ENCODE measurements around the gene RFXANK. TPM values are rescaled to one million over a fixed set of nuclear protein-coding genes. Genes with fewer than 3 reads are reported as not detected.

The RFXANK gene
- total RNA-seq, 2 donors from 2014 or later = 20.1 to 36.6 TPM

DNA sequence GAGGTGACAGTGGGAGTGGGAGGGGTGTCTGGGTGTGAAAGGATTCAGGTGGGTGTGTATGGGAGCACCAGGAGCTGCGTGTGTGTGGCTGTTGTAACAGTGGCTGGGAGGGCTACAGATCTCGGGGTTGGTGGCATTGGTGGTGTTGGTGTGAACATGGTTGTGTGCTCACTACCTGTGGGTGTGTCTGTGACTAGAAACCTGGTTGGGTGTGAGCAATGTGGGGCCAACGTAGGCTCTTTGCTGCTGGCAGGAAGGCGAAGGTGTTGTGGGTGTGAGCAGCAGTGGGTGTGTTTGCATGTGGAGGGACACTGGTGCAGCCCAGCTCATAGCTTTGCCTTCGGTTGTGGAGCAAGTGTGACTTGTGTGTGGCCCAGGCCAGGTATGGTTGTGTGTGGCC, 14.9 kb downstream of the RFXANK start:
- no peak for DNase-seq (ENCODE audit: low spot score)
- Histone ChIP-seq H3K27me3 (peaks cover 5 to 6% of the 10 kb centered on the region in 2 donors), H3K4me3 (no peak overlapping the region), H3K36me3 (no peaks in the 10 kb centered on the region), H3K4me1 (peaks cover 0 to 12% of the 10 kb centered on the region in 2 donors), H3K9me3 (no peaks in the 10 kb centered on the region), H3K27ac (no peak overlapping the region)
- TF ChIP-seq, protein P1, sequence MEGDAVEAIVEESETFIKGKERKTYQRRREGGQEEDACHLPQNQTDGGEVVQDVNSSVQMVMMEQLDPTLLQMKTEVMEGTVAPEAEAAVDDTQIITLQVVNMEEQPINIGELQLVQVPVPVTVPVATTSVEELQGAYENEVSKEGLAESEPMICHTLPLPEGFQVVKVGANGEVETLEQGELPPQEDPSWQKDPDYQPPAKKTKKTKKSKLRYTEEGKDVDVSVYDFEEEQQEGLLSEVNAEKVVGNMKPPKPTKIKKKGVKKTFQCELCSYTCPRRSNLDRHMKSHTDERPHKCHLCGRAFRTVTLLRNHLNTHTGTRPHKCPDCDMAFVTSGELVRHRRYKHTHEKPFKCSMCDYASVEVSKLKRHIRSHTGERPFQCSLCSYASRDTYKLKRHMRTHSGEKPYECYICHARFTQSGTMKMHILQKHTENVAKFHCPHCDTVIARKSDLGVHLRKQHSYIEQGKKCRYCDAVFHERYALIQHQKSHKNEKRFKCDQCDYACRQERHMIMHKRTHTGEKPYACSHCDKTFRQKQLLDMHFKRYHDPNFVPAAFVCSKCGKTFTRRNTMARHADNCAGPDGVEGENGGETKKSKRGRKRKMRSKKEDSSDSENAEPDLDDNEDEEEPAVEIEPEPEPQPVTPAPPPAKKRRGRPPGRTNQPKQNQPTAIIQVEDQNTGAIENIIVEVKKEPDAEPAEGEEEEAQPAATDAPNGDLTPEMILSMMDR (IDR thresholded peaks at IDR 0.05) = no peak

DNA sequence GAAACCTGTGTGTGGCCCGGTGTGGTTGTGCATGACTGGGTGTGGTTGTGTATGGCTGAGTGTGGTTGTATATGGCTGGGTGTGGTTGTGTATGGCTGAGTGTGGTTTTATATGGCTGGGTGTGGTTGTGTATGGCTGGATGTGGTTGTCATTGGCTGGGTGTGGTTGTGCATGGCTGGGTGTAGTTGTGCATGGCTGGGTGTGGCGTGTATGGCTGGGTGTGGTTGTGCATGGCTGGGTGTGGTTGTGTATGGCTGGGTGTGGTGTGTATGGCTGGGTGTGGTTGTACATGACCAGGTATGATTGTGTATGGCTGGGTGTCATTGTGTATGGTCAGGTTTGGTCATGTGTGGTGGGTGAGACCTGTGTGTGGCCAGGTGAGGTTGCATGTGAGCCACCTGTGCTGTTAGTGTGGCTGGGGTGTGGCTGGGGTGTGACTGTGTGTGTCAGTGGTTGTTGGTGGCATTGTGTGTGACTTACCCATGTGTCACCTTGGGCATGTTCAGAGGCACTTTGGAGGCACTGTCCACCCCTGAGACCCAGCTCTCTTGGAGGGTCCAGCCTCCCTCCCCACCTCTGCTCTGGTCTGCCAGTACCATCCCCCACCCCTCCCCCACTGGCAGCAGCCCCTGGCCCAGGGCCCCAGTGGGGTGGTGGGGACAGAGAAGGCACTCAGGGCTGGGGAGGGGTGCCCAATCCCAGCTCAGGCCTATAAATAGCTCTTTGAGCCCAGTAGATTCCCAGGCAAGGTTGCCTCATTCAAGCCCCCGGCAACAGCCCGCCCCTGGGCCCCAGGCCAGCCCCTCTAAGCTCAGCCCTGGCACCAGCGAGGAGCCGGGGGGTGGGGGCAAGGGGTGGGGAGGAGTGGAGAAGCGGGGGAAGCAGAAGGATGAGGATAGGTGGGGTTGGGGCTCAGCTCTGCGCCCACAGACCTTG, 15.8 kb downstream of the RFXANK start:
- TF ChIP-seq, protein P1 (IDR thresholded peaks at IDR 0.05) = no peak
- Histone ChIP-seq H3K27ac (no peak overlapping the region), H3K9me3 (no peaks in the 10 kb centered on the region), H3K27me3 (peaks cover 5 to 14% of the 10 kb centered on the region in 2 donors), H3K4me1 (peaks cover 0 to 2% of the 10 kb centered on the region in 2 donors), H3K4me3 (no peak overlapping the region), H3K36me3 (no peaks in the 10 kb centered on the region)
- no peak for DNase-seq (ENCODE audit: low spot score)

DNA sequence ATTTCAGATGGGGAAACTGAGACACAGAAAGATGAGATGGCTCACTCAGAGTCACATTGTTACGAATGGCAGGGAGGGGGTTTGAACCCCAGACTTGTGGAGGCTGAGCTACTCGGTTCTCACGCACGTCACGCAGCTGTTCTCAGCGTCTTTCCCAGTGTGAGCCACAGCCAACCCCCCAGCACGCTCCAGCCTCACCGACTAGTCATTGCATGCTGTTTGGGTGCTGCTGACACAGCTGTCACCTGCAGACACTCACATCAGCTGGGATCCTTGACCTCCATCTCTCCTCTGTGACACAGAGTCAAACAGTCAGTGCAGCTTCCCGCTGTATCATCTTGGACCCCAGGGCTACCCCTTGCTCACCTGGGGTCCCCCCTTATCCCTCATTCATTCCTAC, 17.3 kb downstream of the RFXANK start:
- Histone ChIP-seq H3K4me1 (no peaks in the 10 kb centered on the region), H3K9me3 (no peaks in the 10 kb centered on the region), H3K4me3 (no peak overlapping the region), H3K36me3 (no peaks in the 10 kb centered on the region), H3K27ac (no peak overlapping the region), H3K27me3 (peaks cover 5 to 15% of the 10 kb centered on the region in 2 donors)
- TF ChIP-seq, protein P1 (IDR thresholded peaks at IDR 0.05) = no peak
- DNase-seq (ENCODE audit: low spot score) = no peak

DNA sequence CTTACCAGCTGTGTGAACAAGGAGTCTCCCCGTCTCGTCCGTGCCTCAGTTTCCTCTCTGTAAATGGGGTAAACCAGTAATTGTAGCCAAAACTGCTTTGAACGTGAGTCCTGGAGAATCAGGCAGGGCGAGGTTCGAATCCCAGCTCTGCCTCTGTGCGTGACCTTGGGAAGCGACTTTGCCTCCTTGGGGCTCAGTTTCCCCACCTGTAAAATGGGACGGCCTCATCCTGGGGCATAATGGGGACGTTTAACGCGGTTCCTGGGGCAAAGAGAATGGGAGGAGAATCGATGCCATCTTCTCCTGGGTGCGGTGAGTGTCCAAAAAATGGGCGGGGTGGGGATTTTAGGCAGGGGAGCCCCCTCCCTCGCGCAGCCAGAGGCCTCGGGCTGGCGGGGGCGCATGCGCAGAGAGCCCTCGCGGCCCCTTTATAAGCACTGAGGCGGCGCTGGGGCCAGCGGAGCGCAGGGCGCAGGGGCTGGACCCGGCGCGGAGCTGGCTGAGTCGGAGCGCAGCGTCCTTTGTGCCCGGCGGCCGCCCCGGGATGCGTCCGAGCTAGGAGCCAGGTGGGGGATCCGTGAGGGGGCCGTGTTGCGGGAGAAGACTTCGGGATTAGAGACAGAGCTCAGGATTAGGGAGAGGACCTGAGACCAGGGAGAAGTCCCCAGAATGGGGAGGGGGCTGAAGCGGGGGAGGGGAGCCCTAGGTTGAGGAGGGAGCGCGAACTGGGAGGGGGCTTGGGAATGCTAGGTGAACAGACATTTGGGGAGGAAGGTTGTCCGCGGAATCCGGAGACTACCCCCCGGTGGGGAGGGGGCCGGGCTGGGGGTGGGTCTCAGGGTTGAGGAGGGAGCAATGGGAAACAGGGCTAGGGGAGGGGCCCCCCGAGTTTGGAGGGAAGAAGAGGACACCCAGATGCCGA, 19.7 kb downstream of the RFXANK start, which contains the start of gene NCAN:
Gene NCAN, plus strand, starts transcription at position 460 of the 922 bp plus-strand sequence. CDS start 4,996 bp downstream, outside the sequence.
- Histone ChIP-seq H3K36me3 (no peaks in the 10 kb centered on the region), H3K27me3 (peaks cover 5 to 15% of the 10 kb centered on the region in 2 donors), H3K4me1 (no peaks in the 10 kb centered on the region), H3K4me3 (no peak within 1 kb of the TSS), H3K27ac (no peak within 1 kb of the TSS), H3K9me3 (no peaks in the 10 kb centered on the region)
- DNase-seq (ENCODE audit: low spot score) = no peak
- TF ChIP-seq, protein P1 (IDR thresholded peaks at IDR 0.05) = no peak

DNA sequence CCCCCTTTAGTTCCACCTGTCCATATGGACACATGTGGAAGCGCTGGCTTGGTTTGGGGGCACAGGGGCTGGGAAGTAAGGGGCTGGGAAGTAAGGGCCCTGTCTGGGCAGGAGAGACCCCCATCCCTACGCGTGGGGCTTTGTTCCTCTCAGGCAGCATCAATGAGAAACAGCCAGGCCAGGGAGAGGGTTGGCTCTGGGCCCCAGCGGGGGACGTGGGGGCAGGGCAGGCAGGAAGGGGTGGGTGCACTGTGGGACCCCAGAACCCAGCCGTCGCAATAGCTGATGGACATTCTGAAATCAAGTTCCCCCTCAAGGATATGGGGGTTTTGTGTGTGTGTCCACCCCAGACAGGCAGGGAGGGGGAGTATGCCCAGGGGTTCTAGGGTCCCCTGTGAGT, 20.9 kb downstream of the RFXANK start:
- H3K27me3 ChIP-seq = peaks cover 5 to 15% of the 10 kb centered on the region in 2 donors
- no peak overlapping the region for H3K27ac ChIP-seq
- no peaks in the 10 kb centered on the region for H3K4me1 ChIP-seq
- TF ChIP-seq, protein P1 (IDR thresholded peaks at IDR 0.05) = no peak
- no peak for DNase-seq (ENCODE audit: low spot score)
- no peaks in the 10 kb centered on the region for H3K36me3 ChIP-seq
- H3K4me3 ChIP-seq = no peak overlapping the region
- no peaks in the 10 kb centered on the region for H3K9me3 ChIP-seq
